Endothelial cell of umbilical vein (primary cell): ENCODE results near the gene CYP2D6. TPM values are rescaled to one million over a fixed set of nuclear protein-coding genes. Genes with fewer than 3 reads are reported as not detected.

Source experiments
- BruUV-seq: library from RNA; stranded (reverse); fragments of 400-500 nt; replicated peaks from 2 replicates; lab custom pipeline; 2021; lab: Mats Ljungman, UMichigan
- CTCF ChIA-PET: fragments of 300-600, 350-600 bp; sonication (Branson Sonifier 250); formaldehyde crosslinking; loops from one replicate; lab custom pipeline; 2021; ENCODE audit warnings: antibody characterized with exemption, inconsistent platforms; lab: Charles Lee
- POLR2A ChIA-PET: fragments of 300-600, 350-600 bp; sonication (Branson Sonifier 250); formaldehyde crosslinking; loops from one replicate; lab custom pipeline; 2021; ENCODE audit warnings: antibody characterized with exemption, inconsistent platforms; lab: Charles Lee
- DNase-seq: peaks from one replicate; pipeline ENCODE4 v3.0.0-alpha.2; 2011; ENCODE audit warnings: low read depth, low spot score
- FAIRE-seq: peaks from 2 replicates; lab custom pipeline; 2011; peaks lifted over from hg19 to GRCh38; lab: Jason Lieb, UNC
- H2AFZ ChIP-seq: 2 replicates; pipeline ENCODE4 v1.6.0; 2012; ENCODE audit warnings: low read depth, low read length, control low read depth, inconsistent platforms
- H3K27ac ChIP-seq: 2 replicates; pipeline ENCODE4 v1.5.1; 2011; ENCODE audit warnings: low read depth, mild to moderate bottlenecking, control low read depth, low read length, moderate library complexity; ENCODE audit not compliant: insufficient read depth
- H3K27me3 ChIP-seq, 2 experiments: 2 replicates each; pipeline versions ENCODE4 v1.6.0 to v1.6.1; 2011; ENCODE audit warnings: low read length in 2 of 2, mixed read lengths in 1 of 2; ENCODE audit not compliant: control insufficient read depth in 2 of 2, insufficient read depth in 2 of 2
- H3K36me3 ChIP-seq, 2 experiments: 2 replicates in 1 of 2; 3 replicates in 1 of 2; pipeline ENCODE4 v1.5.1; 2011; ENCODE audit warnings: low read length in 2 of 2, mild to moderate bottlenecking in 1 of 2, moderate library complexity in 1 of 2; ENCODE audit not compliant: control insufficient read depth in 2 of 2, insufficient read depth in 2 of 2; ENCODE audit errors: extremely low read depth in 1 of 2
- H3K4me1 ChIP-seq: 3 replicates; pipeline ENCODE4 v1.5.1; 2011; ENCODE audit warnings: mild to moderate bottlenecking, low read length; ENCODE audit not compliant: control insufficient read depth, insufficient read depth; ENCODE audit errors: extremely low read depth
- H3K4me2 ChIP-seq: 2 replicates; pipeline ENCODE4 v1.6.1; 2011; ENCODE audit warnings: low read length, control low read depth, mixed read lengths; ENCODE audit not compliant: insufficient read depth
- H3K4me3 ChIP-seq, 3 experiments: fragments of 200-600 bp in 1 of 3; sonication (generic), shearing (Covaris generic) in 1 of 3; replicated peaks in 1 of 3; 2 replicates each; pipeline ENCODE4 v1.5.1; 2011 to 2016; ENCODE audit warnings: control low read depth in 3 of 3, low read length in 3 of 3, mild to moderate bottlenecking in 2 of 3, inconsistent platforms in 1 of 3, low read depth in 1 of 3, moderate library complexity in 1 of 3; ENCODE audit not compliant: insufficient read depth in 1 of 3
- H3K79me2 ChIP-seq: 2 replicates; pipeline ENCODE4 v1.6.0; 2012; ENCODE audit warnings: low read length, inconsistent platforms; ENCODE audit not compliant: control insufficient read depth, insufficient read depth
- H3K9ac ChIP-seq: replicated peaks from 2 replicates; pipeline ENCODE3; 2011; ENCODE audit warnings: low read length, control low read depth; ENCODE audit not compliant: insufficient read depth; ENCODE audit errors: extremely low read depth
- H3K9me1 ChIP-seq: replicated peaks from 3 replicates; pipeline ENCODE4 v1.6.0; 2011; ENCODE audit warnings: mild to moderate bottlenecking, low read length; ENCODE audit not compliant: control insufficient read depth, insufficient read depth; ENCODE audit errors: extremely low read depth
- H3K9me3 ChIP-seq: replicated peaks from 2 replicates; pipeline ENCODE4 v1.5.1; 2012; ENCODE audit warnings: low read length, inconsistent platforms; ENCODE audit not compliant: control insufficient read depth, insufficient read depth
- H4K20me1 ChIP-seq: replicated peaks from 2 replicates; pipeline ENCODE3; 2011; ENCODE audit warnings: mild to moderate bottlenecking, low read length; ENCODE audit not compliant: control insufficient read depth, insufficient read depth; ENCODE audit errors: extremely low read depth
- EZH2 ChIP-seq: IDR thresholded peaks from 2 replicates; pipeline ENCODE4 v1.6.1; 2012; ENCODE audit warnings: borderline replicate concordance, low read depth, mild to moderate bottlenecking, moderate library complexity, low read length, inconsistent platforms; ENCODE audit not compliant: severe bottlenecking
- FOS ChIP-seq: IDR thresholded peaks from 2 replicates; pipeline ENCODE4 v1.6.1; 2011; ENCODE audit warnings: mild to moderate bottlenecking, low read length, moderate library complexity, borderline replicate concordance; ENCODE audit not compliant: insufficient read depth
- GATA2 ChIP-seq: IDR thresholded peaks from 2 replicates; pipeline ENCODE4 v1.7.0; 2011; ENCODE audit warnings: low read depth, mild to moderate bottlenecking, moderate library complexity, mixed read lengths, low read length; ENCODE audit not compliant: insufficient read length, insufficient read depth
- JUN ChIP-seq: IDR thresholded peaks from 2 replicates; pipeline ENCODE4 v1.6.1; 2011; ENCODE audit warnings: borderline replicate concordance, low read depth; ENCODE audit not compliant: insufficient read length, insufficient read depth
- POLR2A ChIP-seq: IDR thresholded peaks from 2 replicates; pipeline ENCODE4 v1.6.1; 2012; ENCODE audit warnings: low read depth, mild to moderate bottlenecking, control low read depth, low read length
- POLR2AphosphoS5 ChIP-seq: IDR thresholded peaks from 2 replicates; pipeline ENCODE4 v1.6.1; 2012; ENCODE audit warnings: low read depth, mild to moderate bottlenecking, control low read depth, low read length, moderate library complexity; ENCODE audit not compliant: insufficient read depth
- dilution Hi-C: fragments of 300-500 bp; cut with MboI; formaldehyde crosslinking; loops from one replicate; pipeline ENCODE4 v1.15.0; 2019; ENCODE audit warnings: low sequenced_read_pairs; ENCODE audit not compliant: extremely low pct_ligation_motif_present
- intact Hi-C: fragments of 100-400 bp; cut with micrococcal nuclease; formaldehyde crosslinking; loops from one replicate; pipeline ENCODE4 v1.10.0; 2022
- polyA plus RNA-seq, 4 experiments: library from polyadenylated mRNA; depleted of rRNA in 3 of 4; stranded (reverse) in 3 of 4; unstranded in 1 of 4; fragments of >200 nt; gene quantifications; 2 replicates each; pipeline versions ENCODE4 v1.2.1 to v1.2.3, GENCODE V29; 2011 to 2012; ENCODE audit warnings: missing spikeins in 1 of 4
- total RNA-seq: library from RNA; stranded (reverse); gene quantifications from 2 replicates; pipeline ENCODE4 v1.2.3, GENCODE V29; 2021
- TF ChIP-seq, protein P1 (sequence below), 2 donors: IDR thresholded peaks; 1 replicate in 1 of 2; 2 replicates in 1 of 2; pipeline ENCODE4 v1.5.1; 2011; ENCODE audit warnings: low read length in 2 of 2, mild to moderate bottlenecking in 2 of 2, moderate library complexity in 2 of 2, control low read depth in 1 of 2, inconsistent platforms in 1 of 2, low read depth in 1 of 2; ENCODE audit not compliant: insufficient read depth in 1 of 2; ENCODE audit errors: extremely low read depth in 1 of 2

Gene CYP2D6
- total and polyA plus RNA-seq, 2 donors (not counting 3 experiments of a cell fraction or from before 2014, with no cell fraction given) = 0.25 to 0.91 TPM

DNA sequence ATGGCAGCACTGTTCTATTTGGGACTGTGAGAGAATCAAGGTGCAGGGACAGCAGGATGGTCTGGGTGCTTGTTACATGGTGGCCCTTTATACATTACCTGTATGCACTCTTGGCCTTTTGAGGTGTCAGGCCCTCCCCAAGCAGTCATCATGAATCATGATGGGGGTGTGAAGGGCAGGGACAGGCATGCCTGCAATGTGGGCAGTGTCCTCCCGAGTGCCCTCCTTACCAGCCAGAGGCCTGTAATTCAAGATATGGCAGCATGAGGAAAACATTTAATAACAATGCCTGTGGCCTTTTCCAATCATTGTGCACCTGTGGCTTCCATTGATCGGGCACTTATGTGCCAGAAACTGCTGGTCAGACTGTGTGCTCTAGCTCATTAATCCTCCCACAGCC, 25.5 kb upstream of the CYP2D6 start:
- H3K4me3 ChIP-seq = no peak overlapping the region
- no peaks in the 10 kb centered on the region for H3K27me3 ChIP-seq
- DNase-seq (no peak), FAIRE-seq (no peak)
- H2AFZ ChIP-seq = no peak overlapping the region
- CTCF ChIA-PET = interaction anchor here (3.0 kb wide), 1 partner anchor 288 kb away, joined by 15 read pairs; no protein-coding TSS in a partner anchor
- no peak overlapping the region for H3K4me2 ChIP-seq
- no peaks in the 10 kb centered on the region for H3K79me2 ChIP-seq
- intact Hi-C loops (loop anchor here (10.0 kb wide), 1 partner anchor 1871 kb away; no protein-coding TSS in a partner anchor), dilution Hi-C loops (no loop called here)
- H3K4me1 ChIP-seq = no peaks in the 10 kb centered on the region
- no peaks in the 10 kb centered on the region for H3K36me3 ChIP-seq
- no peaks in the 10 kb centered on the region for H3K9me1 ChIP-seq
- H4K20me1 ChIP-seq = no peaks in the 10 kb centered on the region
- no TSS peak for BruUV-seq
- H3K27ac ChIP-seq = no peak overlapping the region
- POLR2A ChIA-PET = no interaction called here
- H3K9ac ChIP-seq = no peak overlapping the region
- TF ChIP-seq POLR2AphosphoS5 = no peak
- TF ChIP-seq GATA2 = no peak
- no peak for TF ChIP-seq EZH2
- TF ChIP-seq POLR2A = no peak
- no peak for TF ChIP-seq JUN
- no peak for TF ChIP-seq FOS
- H3K9me3 ChIP-seq = no peaks in the 10 kb centered on the region

DNA sequence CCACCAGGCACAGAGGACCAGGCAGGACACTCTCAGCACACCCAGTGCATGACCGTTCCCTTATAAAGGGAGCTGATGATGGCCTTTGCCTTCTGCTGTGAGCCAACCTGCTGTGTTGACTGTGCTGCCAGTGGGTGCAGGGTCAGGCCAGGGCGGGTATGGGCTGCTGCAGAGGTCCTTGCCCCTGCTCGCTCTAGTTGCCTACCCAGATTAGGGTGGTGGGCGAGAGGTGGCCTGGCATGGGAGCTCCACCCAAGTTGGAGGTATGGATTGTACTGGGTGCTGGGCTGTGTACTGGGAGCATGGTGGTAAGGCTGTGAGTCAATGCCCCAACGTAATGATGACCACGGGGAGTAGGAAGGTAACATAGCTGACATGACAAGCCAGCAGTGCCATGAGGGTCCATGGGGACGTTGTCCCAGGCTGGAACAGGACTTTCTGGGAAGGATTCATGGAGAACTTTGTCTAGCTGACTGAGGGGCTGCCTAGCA, 24.5 kb upstream of the CYP2D6 start:
- Histone ChIP-seq H3K9me3 (no peaks in the 10 kb centered on the region), H3K4me1 (no peaks in the 10 kb centered on the region), H3K4me2 (no peak overlapping the region), H3K4me3 (no peak overlapping the region), H4K20me1 (no peaks in the 10 kb centered on the region), H3K27me3 (no peaks in the 10 kb centered on the region), H3K27ac (no peak overlapping the region), H3K9me1 (no peaks in the 10 kb centered on the region), H3K79me2 (no peaks in the 10 kb centered on the region), H3K36me3 (no peaks in the 10 kb centered on the region), H2AFZ (no peak overlapping the region), H3K9ac (no peak overlapping the region)
- POLR2A ChIA-PET = no interaction called here
- intact Hi-C loops (loop anchor here (10.0 kb wide), 1 partner anchor 1870 kb away; no protein-coding TSS in a partner anchor), dilution Hi-C loops (no loop called here)
- DNase-seq (no peak), FAIRE-seq (no peak)
- TF ChIP-seq FOS (no peak), POLR2A (no peak), JUN (no peak), GATA2 (no peak), POLR2AphosphoS5 (no peak)
- TF ChIP-seq, protein P1, sequence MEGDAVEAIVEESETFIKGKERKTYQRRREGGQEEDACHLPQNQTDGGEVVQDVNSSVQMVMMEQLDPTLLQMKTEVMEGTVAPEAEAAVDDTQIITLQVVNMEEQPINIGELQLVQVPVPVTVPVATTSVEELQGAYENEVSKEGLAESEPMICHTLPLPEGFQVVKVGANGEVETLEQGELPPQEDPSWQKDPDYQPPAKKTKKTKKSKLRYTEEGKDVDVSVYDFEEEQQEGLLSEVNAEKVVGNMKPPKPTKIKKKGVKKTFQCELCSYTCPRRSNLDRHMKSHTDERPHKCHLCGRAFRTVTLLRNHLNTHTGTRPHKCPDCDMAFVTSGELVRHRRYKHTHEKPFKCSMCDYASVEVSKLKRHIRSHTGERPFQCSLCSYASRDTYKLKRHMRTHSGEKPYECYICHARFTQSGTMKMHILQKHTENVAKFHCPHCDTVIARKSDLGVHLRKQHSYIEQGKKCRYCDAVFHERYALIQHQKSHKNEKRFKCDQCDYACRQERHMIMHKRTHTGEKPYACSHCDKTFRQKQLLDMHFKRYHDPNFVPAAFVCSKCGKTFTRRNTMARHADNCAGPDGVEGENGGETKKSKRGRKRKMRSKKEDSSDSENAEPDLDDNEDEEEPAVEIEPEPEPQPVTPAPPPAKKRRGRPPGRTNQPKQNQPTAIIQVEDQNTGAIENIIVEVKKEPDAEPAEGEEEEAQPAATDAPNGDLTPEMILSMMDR (IDR thresholded peaks at IDR 0.05; ENCODE audit: extremely low read depth in 1 of 2, insufficient read depth in 1 of 2, low read depth in 1 of 2, low read length in 2 of 2) = no peak
- CTCF ChIA-PET = interaction anchor here (3.0 kb wide), 1 partner anchor 289 kb away, joined by 15 read pairs; no protein-coding TSS in a partner anchor
- BruUV-seq = no TSS peak
